ENCODE measurements around the gene PACRG. TPM values are rescaled to one million over a fixed set of nuclear protein-coding genes. Genes with fewer than 3 reads are reported as not detected.

The PACRG gene
- polyA plus RNA-seq, 1 of the 3 experiments (the other 2 are of a cell fraction): 0.56 TPM

DNA sequence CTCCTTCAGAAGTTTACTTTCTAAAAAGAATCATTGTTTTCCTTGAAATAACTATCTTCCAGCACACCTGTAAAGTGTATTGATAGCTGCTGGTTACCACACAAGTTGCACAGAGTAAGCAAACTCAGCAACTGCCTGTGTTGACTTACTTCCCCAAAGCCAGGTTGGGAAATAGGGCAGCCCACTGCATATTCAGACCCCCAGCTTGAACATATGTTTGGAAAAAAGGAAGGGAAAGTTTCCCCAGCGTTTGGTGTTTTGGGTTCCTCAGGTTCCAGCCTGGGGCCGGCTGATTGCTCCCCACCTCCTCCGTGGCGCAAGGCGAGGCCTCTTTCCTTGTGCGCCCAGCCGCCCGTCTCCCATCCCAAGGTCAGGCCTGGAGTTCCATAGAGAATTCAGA is 616.6 kb downstream of the PACRG start:
- Histone ChIP-seq H3K4me2 (no peak overlapping the region), H3K9me2 (no peaks in the 10 kb centered on the region), H2AFZ (ENCODE audit: low read depth) (no peak overlapping the region), H3K27ac (ENCODE audit: low read depth in 2 of 2, low read length in 1 of 2) (no peak overlapping the region), H3K79me2 (ENCODE audit: insufficient read depth) (no peaks in the 10 kb centered on the region), H3K9ac (no peak overlapping the region), H3F3A (replicated peaks; ENCODE audit: insufficient read depth) (no peaks in the 10 kb centered on the region), H3K9me3 (no peaks in the 10 kb centered on the region), H3K36me3 (replicated peaks in 1 of 2; ENCODE audit: control insufficient read depth in 1 of 2, insufficient read depth in 2 of 2, low read length in 1 of 2) (no peaks in the 10 kb centered on the region), H4K20me1 (ENCODE audit: insufficient read depth) (no peaks in the 10 kb centered on the region), H3K4me1 (ENCODE audit: control insufficient read depth in 1 of 2, insufficient read depth in 2 of 2, low read depth in 1 of 2, low read length in 1 of 2) (peaks cover 0 to 4% of the 10 kb centered on the region in 2 experiments; a peak in 1 of 4 replicates), H3K4me3 (ENCODE audit: low read depth in 2 of 2, low read length in 1 of 2) (no peak overlapping the region), H3K27me3 (ENCODE audit: insufficient read depth) (no peaks in the 10 kb centered on the region)
- CTCF ChIA-PET: no interaction called here
- POLR2A ChIA-PET: no interaction called here
- no peak for DNase-seq
- TF ChIP-seq TAF1 (IDR thresholded peaks at IDR 0.05; ENCODE audit: borderline replicate concordance, low read depth, low read length) (no peak), YY1 (IDR thresholded peaks at IDR 0.05; ENCODE audit: low read depth) (no peak), MXI1 (IDR thresholded peaks at IDR 0.05; ENCODE audit: low read depth, low read length) (no peak), SIN3A (IDR thresholded peaks at IDR 0.05; ENCODE audit: borderline replicate concordance, low read depth, low read length) (no peak), RFX5 (IDR thresholded peaks at IDR 0.05; ENCODE audit: low read length) (no peak), EP300 (IDR thresholded peaks at IDR 0.05; ENCODE audit: borderline replicate concordance in 1 of 2, low read depth in 1 of 2, low read length in 1 of 2) (no peak), SMC3 (IDR thresholded peaks at IDR 0.05; ENCODE audit: low read depth, low read length) (no peak), NRF1 (IDR thresholded peaks at IDR 0.05; ENCODE audit: low read depth, low read length) (no peak), FOXJ3 (CRISPR knock-in tag; IDR thresholded peaks at IDR 0.05) (no peak)
- TF ChIP-seq, protein P1, sequence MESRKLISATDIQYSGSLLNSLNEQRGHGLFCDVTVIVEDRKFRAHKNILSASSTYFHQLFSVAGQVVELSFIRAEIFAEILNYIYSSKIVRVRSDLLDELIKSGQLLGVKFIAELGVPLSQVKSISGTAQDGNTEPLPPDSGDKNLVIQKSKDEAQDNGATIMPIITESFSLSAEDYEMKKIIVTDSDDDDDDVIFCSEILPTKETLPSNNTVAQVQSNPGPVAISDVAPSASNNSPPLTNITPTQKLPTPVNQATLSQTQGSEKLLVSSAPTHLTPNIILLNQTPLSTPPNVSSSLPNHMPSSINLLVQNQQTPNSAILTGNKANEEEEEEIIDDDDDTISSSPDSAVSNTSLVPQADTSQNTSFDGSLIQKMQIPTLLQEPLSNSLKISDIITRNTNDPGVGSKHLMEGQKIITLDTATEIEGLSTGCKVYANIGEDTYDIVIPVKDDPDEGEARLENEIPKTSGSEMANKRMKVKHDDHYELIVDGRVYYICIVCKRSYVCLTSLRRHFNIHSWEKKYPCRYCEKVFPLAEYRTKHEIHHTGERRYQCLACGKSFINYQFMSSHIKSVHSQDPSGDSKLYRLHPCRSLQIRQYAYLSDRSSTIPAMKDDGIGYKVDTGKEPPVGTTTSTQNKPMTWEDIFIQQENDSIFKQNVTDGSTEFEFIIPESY (IDR thresholded peaks at IDR 0.05; ENCODE audit: borderline replicate concordance, low read depth): no peak
- 89% methylated on average over 8 of the region's 8 CpGs for WGBS (ENCODE audit: low lambda C conversion rate)

DNA sequence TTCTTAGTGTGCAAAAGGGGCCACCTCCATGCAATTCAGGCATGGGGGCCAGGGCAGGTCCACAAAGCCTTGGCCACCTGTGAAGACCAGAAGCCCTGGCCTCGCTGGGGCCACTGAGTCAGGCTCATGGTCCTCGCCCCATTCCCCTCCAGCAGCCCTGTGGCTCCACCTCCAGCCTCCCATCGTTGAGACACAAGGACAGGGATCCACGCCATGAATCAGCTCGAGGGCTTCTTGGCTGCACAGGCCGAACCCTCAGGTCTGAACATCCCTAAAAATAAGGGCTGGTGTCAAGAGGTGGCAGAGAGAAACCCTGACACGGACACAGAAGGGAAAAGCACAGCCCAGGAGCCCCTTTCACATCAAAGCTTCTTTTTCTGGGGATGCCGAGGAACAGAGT is 618.2 kb downstream of the PACRG start:
- H4K20me1 ChIP-seq (ENCODE audit: insufficient read depth): no peaks in the 10 kb centered on the region
- 82% methylated on average over 8 of the region's 8 CpGs for WGBS (ENCODE audit: low lambda C conversion rate)
- H3K27ac ChIP-seq (ENCODE audit: low read depth in 2 of 2, low read length in 1 of 2): no peak overlapping the region
- no peaks in the 10 kb centered on the region for H3K27me3 ChIP-seq (ENCODE audit: insufficient read depth)
- no peaks in the 10 kb centered on the region for H3K36me3 ChIP-seq (replicated peaks in 1 of 2; ENCODE audit: control insufficient read depth in 1 of 2, insufficient read depth in 2 of 2, low read length in 1 of 2)
- no peaks in the 10 kb centered on the region for H3F3A ChIP-seq (replicated peaks; ENCODE audit: insufficient read depth)
- H3K4me2 ChIP-seq: no peak overlapping the region
- no peak for DNase-seq
- no peak overlapping the region for H3K9ac ChIP-seq
- no peaks in the 10 kb centered on the region for H3K9me3 ChIP-seq
- POLR2A ChIA-PET: no interaction called here
- H3K4me1 ChIP-seq (ENCODE audit: control insufficient read depth in 1 of 2, insufficient read depth in 2 of 2, low read depth in 1 of 2, low read length in 1 of 2): peaks cover 0 to 4% of the 10 kb centered on the region in 2 experiments; a peak in 1 of 4 replicates
- H3K9me2 ChIP-seq: no peaks in the 10 kb centered on the region
- H3K79me2 ChIP-seq (ENCODE audit: insufficient read depth): no peaks in the 10 kb centered on the region
- no peak overlapping the region for H3K4me3 ChIP-seq (ENCODE audit: low read depth in 2 of 2, low read length in 1 of 2)
- no peak overlapping the region for H2AFZ ChIP-seq (ENCODE audit: low read depth)
- CTCF ChIA-PET: no interaction called here
- TF ChIP-seq TCF12 (IDR thresholded peaks at IDR 0.05) (no peak), RCOR1 (IDR thresholded peaks at IDR 0.05; ENCODE audit: low read length) (no peak), NFIC (IDR thresholded peaks at IDR 0.05; ENCODE audit: borderline replicate concordance) (no peak), GABPA (IDR thresholded peaks at IDR 0.05; ENCODE audit: low read depth) (no peak), NRF1 (IDR thresholded peaks at IDR 0.05; ENCODE audit: low read depth, low read length) (no peak), EZH2phosphoT487 (IDR thresholded peaks at IDR 0.05; ENCODE audit: borderline replicate concordance, low read depth) (no peak), RFX5 (IDR thresholded peaks at IDR 0.05; ENCODE audit: low read length) (no peak), CHD2 (IDR thresholded peaks at IDR 0.05; ENCODE audit: low read length, partially characterized antibody) (no peak), FOXM1 (IDR thresholded peaks at IDR 0.05; ENCODE audit: low read depth) (no peak), SMC3 (IDR thresholded peaks at IDR 0.05; ENCODE audit: low read depth, low read length) (no peak), POLR2AphosphoS5 (IDR thresholded peaks at IDR 0.05; ENCODE audit: low read depth, low read length) (no peak)
- TF ChIP-seq, protein P2, sequence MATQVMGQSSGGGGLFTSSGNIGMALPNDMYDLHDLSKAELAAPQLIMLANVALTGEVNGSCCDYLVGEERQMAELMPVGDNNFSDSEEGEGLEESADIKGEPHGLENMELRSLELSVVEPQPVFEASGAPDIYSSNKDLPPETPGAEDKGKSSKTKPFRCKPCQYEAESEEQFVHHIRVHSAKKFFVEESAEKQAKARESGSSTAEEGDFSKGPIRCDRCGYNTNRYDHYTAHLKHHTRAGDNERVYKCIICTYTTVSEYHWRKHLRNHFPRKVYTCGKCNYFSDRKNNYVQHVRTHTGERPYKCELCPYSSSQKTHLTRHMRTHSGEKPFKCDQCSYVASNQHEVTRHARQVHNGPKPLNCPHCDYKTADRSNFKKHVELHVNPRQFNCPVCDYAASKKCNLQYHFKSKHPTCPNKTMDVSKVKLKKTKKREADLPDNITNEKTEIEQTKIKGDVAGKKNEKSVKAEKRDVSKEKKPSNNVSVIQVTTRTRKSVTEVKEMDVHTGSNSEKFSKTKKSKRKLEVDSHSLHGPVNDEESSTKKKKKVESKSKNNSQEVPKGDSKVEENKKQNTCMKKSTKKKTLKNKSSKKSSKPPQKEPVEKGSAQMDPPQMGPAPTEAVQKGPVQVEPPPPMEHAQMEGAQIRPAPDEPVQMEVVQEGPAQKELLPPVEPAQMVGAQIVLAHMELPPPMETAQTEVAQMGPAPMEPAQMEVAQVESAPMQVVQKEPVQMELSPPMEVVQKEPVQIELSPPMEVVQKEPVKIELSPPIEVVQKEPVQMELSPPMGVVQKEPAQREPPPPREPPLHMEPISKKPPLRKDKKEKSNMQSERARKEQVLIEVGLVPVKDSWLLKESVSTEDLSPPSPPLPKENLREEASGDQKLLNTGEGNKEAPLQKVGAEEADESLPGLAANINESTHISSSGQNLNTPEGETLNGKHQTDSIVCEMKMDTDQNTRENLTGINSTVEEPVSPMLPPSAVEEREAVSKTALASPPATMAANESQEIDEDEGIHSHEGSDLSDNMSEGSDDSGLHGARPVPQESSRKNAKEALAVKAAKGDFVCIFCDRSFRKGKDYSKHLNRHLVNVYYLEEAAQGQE (IDR thresholded peaks at IDR 0.05; ENCODE audit: low read depth, low read length): no peak
- TF ChIP-seq, protein P3, sequence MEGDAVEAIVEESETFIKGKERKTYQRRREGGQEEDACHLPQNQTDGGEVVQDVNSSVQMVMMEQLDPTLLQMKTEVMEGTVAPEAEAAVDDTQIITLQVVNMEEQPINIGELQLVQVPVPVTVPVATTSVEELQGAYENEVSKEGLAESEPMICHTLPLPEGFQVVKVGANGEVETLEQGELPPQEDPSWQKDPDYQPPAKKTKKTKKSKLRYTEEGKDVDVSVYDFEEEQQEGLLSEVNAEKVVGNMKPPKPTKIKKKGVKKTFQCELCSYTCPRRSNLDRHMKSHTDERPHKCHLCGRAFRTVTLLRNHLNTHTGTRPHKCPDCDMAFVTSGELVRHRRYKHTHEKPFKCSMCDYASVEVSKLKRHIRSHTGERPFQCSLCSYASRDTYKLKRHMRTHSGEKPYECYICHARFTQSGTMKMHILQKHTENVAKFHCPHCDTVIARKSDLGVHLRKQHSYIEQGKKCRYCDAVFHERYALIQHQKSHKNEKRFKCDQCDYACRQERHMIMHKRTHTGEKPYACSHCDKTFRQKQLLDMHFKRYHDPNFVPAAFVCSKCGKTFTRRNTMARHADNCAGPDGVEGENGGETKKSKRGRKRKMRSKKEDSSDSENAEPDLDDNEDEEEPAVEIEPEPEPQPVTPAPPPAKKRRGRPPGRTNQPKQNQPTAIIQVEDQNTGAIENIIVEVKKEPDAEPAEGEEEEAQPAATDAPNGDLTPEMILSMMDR (IDR thresholded peaks at IDR 0.05): no peak
- TF ChIP-seq, protein P4, sequence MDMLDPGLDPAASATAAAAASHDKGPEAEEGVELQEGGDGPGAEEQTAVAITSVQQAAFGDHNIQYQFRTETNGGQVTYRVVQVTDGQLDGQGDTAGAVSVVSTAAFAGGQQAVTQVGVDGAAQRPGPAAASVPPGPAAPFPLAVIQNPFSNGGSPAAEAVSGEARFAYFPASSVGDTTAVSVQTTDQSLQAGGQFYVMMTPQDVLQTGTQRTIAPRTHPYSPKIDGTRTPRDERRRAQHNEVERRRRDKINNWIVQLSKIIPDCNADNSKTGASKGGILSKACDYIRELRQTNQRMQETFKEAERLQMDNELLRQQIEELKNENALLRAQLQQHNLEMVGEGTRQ (IDR thresholded peaks at IDR 0.05; ENCODE audit: borderline replicate concordance, low read depth, low read length): no peak
